ENCODE data around the gene PIK3CA.

Gene PIK3CA

DNA sequence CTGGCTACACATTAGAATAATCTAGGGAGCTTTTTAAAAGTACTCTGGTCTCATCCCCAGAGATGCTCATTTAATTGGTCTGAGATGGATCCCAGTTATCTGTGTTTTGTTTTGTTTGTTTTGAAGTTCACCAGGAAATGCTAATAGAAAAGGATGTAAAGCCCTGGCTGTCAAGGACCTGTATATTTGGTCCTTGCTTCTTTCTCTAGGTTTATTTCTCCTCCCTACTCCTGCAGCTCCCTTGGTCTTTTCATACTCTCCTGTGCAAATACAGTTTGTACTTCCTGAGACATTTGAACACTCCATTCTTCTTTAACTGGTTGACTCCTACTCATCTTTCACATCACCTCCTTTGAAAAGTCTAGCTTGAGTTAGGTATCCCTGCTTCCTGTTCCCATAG lies 3.3 kb downstream of the PIK3CA start:
- Histone ChIP-seq H3K4me1 (peaks cover 19% of the 10 kb centered on the region), H3K4me3 (ENCODE audit: low read depth, low read length) (no peak overlapping the region), H3K4me2 (ENCODE audit: low read length) (no peak overlapping the region), H3K79me2 (peaks cover 35% of the 10 kb centered on the region), H3K9me3 (ENCODE audit: control insufficient read depth, low read length) (no peaks in the 10 kb centered on the region), H3K27ac (no peak overlapping the region), H3K36me3 (ENCODE audit: control insufficient read depth, insufficient read depth, low read length) (no peaks in the 10 kb centered on the region), H2AFZ (no peak overlapping the region), H3K9ac (no peak overlapping the region), H3K27me3 (ENCODE audit: control insufficient read depth, insufficient read depth, low read length) (no peaks in the 10 kb centered on the region)
- TF ChIP-seq, protein P1, sequence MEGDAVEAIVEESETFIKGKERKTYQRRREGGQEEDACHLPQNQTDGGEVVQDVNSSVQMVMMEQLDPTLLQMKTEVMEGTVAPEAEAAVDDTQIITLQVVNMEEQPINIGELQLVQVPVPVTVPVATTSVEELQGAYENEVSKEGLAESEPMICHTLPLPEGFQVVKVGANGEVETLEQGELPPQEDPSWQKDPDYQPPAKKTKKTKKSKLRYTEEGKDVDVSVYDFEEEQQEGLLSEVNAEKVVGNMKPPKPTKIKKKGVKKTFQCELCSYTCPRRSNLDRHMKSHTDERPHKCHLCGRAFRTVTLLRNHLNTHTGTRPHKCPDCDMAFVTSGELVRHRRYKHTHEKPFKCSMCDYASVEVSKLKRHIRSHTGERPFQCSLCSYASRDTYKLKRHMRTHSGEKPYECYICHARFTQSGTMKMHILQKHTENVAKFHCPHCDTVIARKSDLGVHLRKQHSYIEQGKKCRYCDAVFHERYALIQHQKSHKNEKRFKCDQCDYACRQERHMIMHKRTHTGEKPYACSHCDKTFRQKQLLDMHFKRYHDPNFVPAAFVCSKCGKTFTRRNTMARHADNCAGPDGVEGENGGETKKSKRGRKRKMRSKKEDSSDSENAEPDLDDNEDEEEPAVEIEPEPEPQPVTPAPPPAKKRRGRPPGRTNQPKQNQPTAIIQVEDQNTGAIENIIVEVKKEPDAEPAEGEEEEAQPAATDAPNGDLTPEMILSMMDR (IDR thresholded peaks at IDR 0.05) = no peak

DNA sequence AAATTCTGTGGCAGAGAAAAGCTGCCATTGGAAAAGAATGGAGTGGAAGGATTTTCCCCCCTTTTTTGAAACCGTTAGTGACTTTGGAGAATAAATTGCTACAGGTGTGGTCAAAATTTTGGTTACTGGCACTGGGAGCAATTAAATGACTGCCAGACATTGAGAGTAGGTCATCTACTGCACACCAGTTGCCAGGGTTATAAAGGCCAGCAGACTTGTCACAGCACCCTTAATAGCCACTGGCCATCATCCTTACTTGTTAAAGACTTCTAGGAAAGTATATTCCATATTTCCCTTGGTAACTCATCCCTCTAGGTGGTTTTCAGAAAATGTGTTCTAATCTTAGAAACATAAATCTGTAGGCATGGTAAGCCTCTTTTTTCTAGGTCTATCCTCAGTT lies 8.0 kb downstream of the PIK3CA start:
- TF ChIP-seq, protein P1 (IDR thresholded peaks at IDR 0.05) = no peak
- peaks cover 35% of the 10 kb centered on the region for H3K4me1 ChIP-seq
- H3K79me2 ChIP-seq = peaks cover 52% of the 10 kb centered on the region

DNA sequence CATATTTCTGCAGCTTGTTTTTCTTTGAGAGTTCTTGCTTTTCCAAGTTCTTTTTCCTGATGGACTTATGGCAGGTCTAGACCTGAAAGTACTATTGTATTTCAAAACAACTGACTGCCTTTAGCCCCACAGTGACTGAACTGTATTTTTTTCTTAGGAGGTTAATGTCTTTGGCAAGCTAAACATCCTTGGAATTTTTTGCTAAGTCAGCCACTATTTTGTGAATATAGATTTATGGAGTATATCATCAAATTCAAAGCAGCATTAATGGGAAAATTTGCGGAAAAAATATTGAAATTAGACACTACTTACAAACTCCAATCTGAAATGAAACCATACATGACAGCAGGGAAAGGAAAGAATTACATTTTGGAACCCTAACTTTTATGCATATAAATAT lies 8.6 kb downstream of the PIK3CA start:
- Histone ChIP-seq H3K27me3 (ENCODE audit: control insufficient read depth, insufficient read depth, low read length) (no peaks in the 10 kb centered on the region), H3K27ac (peak overlapping the region; percentile 30), H3K4me3 (ENCODE audit: low read depth, low read length) (no peak overlapping the region), H3K9me3 (ENCODE audit: control insufficient read depth, low read length) (no peaks in the 10 kb centered on the region), H3K9ac (no peak overlapping the region), H3K4me2 (ENCODE audit: low read length) (peak overlapping the region; percentile 31), H3K4me1 (peaks cover 29% of the 10 kb centered on the region), H2AFZ (no peak overlapping the region), H3K36me3 (ENCODE audit: control insufficient read depth, insufficient read depth, low read length) (no peaks in the 10 kb centered on the region), H3K79me2 (peaks cover 50% of the 10 kb centered on the region)
- TF ChIP-seq, protein P1 (IDR thresholded peaks at IDR 0.05) = no peak

More for the DNA sequence above, 8.0 kb downstream of the PIK3CA start:
- Histone ChIP-seq H3K9ac (no peak overlapping the region), H3K27ac (peak overlapping the region; percentile 30), H3K27me3 (ENCODE audit: control insufficient read depth, insufficient read depth, low read length) (no peaks in the 10 kb centered on the region), H3K36me3 (ENCODE audit: control insufficient read depth, insufficient read depth, low read length) (no peaks in the 10 kb centered on the region), H3K9me3 (ENCODE audit: control insufficient read depth, low read length) (no peaks in the 10 kb centered on the region), H2AFZ (no peak overlapping the region), H3K4me3 (ENCODE audit: low read depth, low read length) (no peak overlapping the region), H3K4me2 (ENCODE audit: low read length) (peak overlapping the region; percentile 18)

DNA sequence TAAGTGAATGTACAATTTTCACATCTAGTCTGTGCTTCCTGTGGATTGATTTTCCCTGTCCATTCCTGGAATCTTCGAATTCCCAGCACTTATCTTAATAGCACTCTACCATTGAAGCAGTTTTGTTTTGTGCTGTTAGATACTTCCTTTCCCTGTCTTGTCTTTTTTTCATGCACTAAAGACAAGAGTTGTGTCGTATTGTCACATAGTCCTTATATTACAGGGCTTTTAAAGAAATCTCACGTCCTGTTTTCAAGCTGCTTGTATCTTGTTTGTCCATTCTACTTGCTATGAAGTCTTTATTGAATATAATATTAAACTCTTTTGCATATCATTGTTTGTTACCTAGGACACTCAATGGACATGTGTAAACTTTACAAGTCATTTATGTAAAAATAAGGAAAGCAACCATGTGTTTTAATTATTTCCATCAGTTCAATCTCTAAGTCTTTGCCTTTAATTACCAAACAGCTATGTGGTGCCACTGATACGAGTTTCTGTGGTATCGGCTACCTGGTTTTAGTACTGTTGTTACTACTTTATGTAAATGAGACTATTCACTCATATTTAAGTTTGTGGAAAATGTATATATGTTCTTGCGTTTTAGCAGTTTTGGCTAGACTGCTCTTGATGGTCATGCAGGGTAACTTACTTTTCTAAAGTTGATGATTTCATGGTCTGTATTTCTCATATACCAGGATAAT lies 10.3 kb downstream of the PIK3CA start:
- Histone ChIP-seq H3K4me1 (peaks cover 29% of the 10 kb centered on the region), H3K9ac (no peak overlapping the region), H2AFZ (no peak overlapping the region), H3K27me3 (ENCODE audit: control insufficient read depth, insufficient read depth, low read length) (no peaks in the 10 kb centered on the region), H3K36me3 (ENCODE audit: control insufficient read depth, insufficient read depth, low read length) (no peaks in the 10 kb centered on the region), H3K79me2 (peaks cover 47% of the 10 kb centered on the region), H3K4me3 (ENCODE audit: low read depth, low read length) (no peak overlapping the region), H3K27ac (no peak overlapping the region), H3K4me2 (ENCODE audit: low read length) (no peak overlapping the region), H3K9me3 (ENCODE audit: control insufficient read depth, low read length) (no peaks in the 10 kb centered on the region)
- TF ChIP-seq, protein P1 (IDR thresholded peaks at IDR 0.05) = no peak

DNA sequence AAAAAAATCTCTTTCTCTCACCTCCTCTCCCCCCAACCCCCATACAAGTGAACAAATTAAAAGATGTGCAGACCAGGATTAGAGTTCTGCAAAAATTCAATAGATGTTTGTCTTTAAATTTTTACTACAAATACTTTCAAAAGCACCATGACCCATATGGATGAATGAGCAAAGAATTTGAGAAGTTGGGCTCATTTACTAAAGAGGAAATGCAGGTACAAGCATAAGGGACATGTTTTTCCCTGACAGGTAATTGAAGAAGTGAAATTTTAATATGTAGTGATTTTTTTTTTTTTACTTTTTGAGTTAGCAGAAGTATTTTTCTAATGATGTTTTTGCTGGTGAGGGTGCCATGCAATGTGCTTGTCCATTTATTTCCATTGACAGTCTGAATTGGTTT lies 15.3 kb downstream of the PIK3CA start:
- no peak overlapping the region for H3K27ac ChIP-seq
- H3K4me2 ChIP-seq (ENCODE audit: low read length) = no peak overlapping the region
- H3K27me3 ChIP-seq (ENCODE audit: control insufficient read depth, insufficient read depth, low read length) = no peaks in the 10 kb centered on the region
- H3K9me3 ChIP-seq (ENCODE audit: control insufficient read depth, low read length) = no peaks in the 10 kb centered on the region
- no peak overlapping the region for H3K9ac ChIP-seq
- no peaks in the 10 kb centered on the region for H3K36me3 ChIP-seq (ENCODE audit: control insufficient read depth, insufficient read depth, low read length)
- no peak overlapping the region for H2AFZ ChIP-seq
- peaks cover 1% of the 10 kb centered on the region for H3K4me1 ChIP-seq
- H3K79me2 ChIP-seq = peaks cover 40% of the 10 kb centered on the region
- H3K4me3 ChIP-seq (ENCODE audit: low read depth, low read length) = no peak overlapping the region
- TF ChIP-seq, protein P1 (IDR thresholded peaks at IDR 0.05) = no peak
